HepG2 (cell line): Measurements from ENCODE around the gene SLC25A25. TPM values are rescaled to one million over a fixed set of nuclear protein-coding genes. Genes with fewer than 3 reads are reported as not detected.
A peak's percentile ranks its signal among the peaks of the same experiment; 100 is the strongest.

Source experiments
- FOXM1 ChIP-seq: sonication (generic); formaldehyde crosslinking; IDR thresholded peaks from 2 replicates; pipeline ENCODE4 v1.5.0; 2020; ENCODE audit warnings: missing genetic modification reagents
- HOXD1 ChIP-seq: sonication (generic); formaldehyde crosslinking; IDR thresholded peaks from 2 replicates; pipeline ENCODE4 v1.5.0; 2020; ENCODE audit warnings: missing genetic modification reagents
- IRF2 ChIP-seq: IDR thresholded peaks from 2 replicates; pipeline ENCODE4 v1.6.1; 2018; ENCODE audit warnings: missing genetic modification reagents, missing compliant biosample characterization
- NFRKB ChIP-seq: fragments of 450-650 bp; IDR thresholded peaks from 2 replicates; pipeline ENCODE4 v1.6.1; 2017
- NFYC ChIP-seq: IDR thresholded peaks from 2 replicates; pipeline ENCODE4 v1.6.1; 2016; ENCODE audit warnings: missing genetic modification reagents, missing compliant biosample characterization
- PAWR ChIP-seq: sonication (generic); formaldehyde crosslinking; IDR thresholded peaks from 2 replicates; pipeline ENCODE4 v1.4.0; 2020; ENCODE audit warnings: missing genetic modification reagents, mild to moderate bottlenecking, borderline replicate concordance
- RORA ChIP-seq: sonication (generic); formaldehyde crosslinking; IDR thresholded peaks from 2 replicates; pipeline ENCODE4 v1.5.0; 2020; ENCODE audit warnings: mild to moderate bottlenecking, missing genetic modification reagents, moderate library complexity
- SNAPC4 ChIP-seq: sonication (generic); formaldehyde crosslinking; IDR thresholded peaks from 2 replicates; pipeline ENCODE4 v1.4.0; 2020; ENCODE audit warnings: mild to moderate bottlenecking, missing genetic modification reagents
- SP140L ChIP-seq: sonication (generic); formaldehyde crosslinking; IDR thresholded peaks from 2 replicates; pipeline ENCODE4 v1.4.0; 2020; ENCODE audit warnings: missing genetic modification reagents, borderline replicate concordance
- TGIF2 ChIP-seq: IDR thresholded peaks from 2 replicates; pipeline ENCODE4 v1.6.1; 2016; ENCODE audit warnings: control low read depth, missing compliant biosample characterization
- THYN1 ChIP-seq: sonication (generic); formaldehyde crosslinking; IDR thresholded peaks from 2 replicates; pipeline ENCODE4 v1.8.1; 2023; ENCODE audit warnings: low read depth, mild to moderate bottlenecking, moderate library complexity, missing genetic modification reagents, borderline replicate concordance
- XRCC5 ChIP-seq: fragments of 200-400 bp; formaldehyde crosslinking; optimal IDR thresholded peaks from 2 replicates; pipeline ENCODE3; 2017; ENCODE audit warnings: mild to moderate bottlenecking, low read length
- ZIK1 ChIP-seq: sonication (generic); formaldehyde crosslinking; IDR thresholded peaks from 2 replicates; pipeline ENCODE4 v1.5.0; 2020; ENCODE audit warnings: mild to moderate bottlenecking, low read depth, missing genetic modification reagents, borderline replicate concordance
- ZMAT3 ChIP-seq: sonication (generic); formaldehyde crosslinking; conservative IDR thresholded peaks from 2 replicates; pipeline ENCODE4 v1.7.0; 2021; ENCODE audit warnings: missing genetic modification reagents
- ZNF253 ChIP-seq: sonication (generic); formaldehyde crosslinking; IDR thresholded peaks from 2 replicates; pipeline ENCODE4 v1.8.0; 2022; ENCODE audit warnings: mild to moderate bottlenecking, missing genetic modification reagents, borderline replicate concordance
- ZNF547 ChIP-seq: sonication (generic); formaldehyde crosslinking; IDR thresholded peaks from 2 replicates; pipeline ENCODE4 v1.5.1; 2020; ENCODE audit warnings: mild to moderate bottlenecking, missing genetic modification reagents
- ZNF616 ChIP-seq: sonication (generic); formaldehyde crosslinking; IDR thresholded peaks from 2 replicates; pipeline ENCODE4 v1.5.0; 2020; ENCODE audit warnings: low read depth, mild to moderate bottlenecking, missing genetic modification reagents
- ZNF704 ChIP-seq: sonication (generic); formaldehyde crosslinking; IDR thresholded peaks from 2 replicates; pipeline ENCODE4 v1.8.1; 2023; ENCODE audit warnings: mild to moderate bottlenecking, inconsistent platforms, moderate library complexity, missing genetic modification reagents, borderline replicate concordance
- ZNF776 ChIP-seq: sonication (generic); formaldehyde crosslinking; IDR thresholded peaks from 2 replicates; pipeline ENCODE4 v1.4.0; 2020; ENCODE audit warnings: mild to moderate bottlenecking, missing genetic modification reagents
- ZUFSP ChIP-seq: sonication (generic); formaldehyde crosslinking; IDR thresholded peaks from 2 replicates; pipeline ENCODE4 v1.9.0; 2021; ENCODE audit warnings: missing genetic modification reagents, mild to moderate bottlenecking, borderline replicate concordance
- polyA plus RNA-seq, 8 experiments: library from polyadenylated mRNA; depleted of rRNA in 3 of 8; stranded (reverse) in 7 of 8; unstranded in 1 of 8; fragments of >200 nt; fragmentation: Illumina TruSeq in 4 of 8; extraction: Trizol in 4 of 8; gene quantifications; 2 replicates each; pipeline versions ENCODE4 v1.2.1 to v1.2.3, GENCODE V29; 2011 to 2016; ENCODE audit warnings: low read depth in 4 of 8, missing spikeins in 1 of 8, mixed read lengths in 1 of 8; ENCODE audit not compliant: insufficient read depth in 1 of 8
- total RNA-seq, 5 experiments: library from RNA; depleted of rRNA; stranded (reverse); fragments of >200 nt; fragmentation: Illumina TruSeq; extraction: Trizol; gene quantifications; 2 replicates each; pipeline ENCODE4 v1.2.3, GENCODE V29; 2016; ENCODE audit warnings: low read depth in 1 of 5

Gene SLC25A25
- total and polyA plus RNA-seq, 2 of the 13 experiments (the other 11 are each of a cell fraction or from before 2014, with no cell fraction given), result 10.5 to 24.8 TPM

DNA sequence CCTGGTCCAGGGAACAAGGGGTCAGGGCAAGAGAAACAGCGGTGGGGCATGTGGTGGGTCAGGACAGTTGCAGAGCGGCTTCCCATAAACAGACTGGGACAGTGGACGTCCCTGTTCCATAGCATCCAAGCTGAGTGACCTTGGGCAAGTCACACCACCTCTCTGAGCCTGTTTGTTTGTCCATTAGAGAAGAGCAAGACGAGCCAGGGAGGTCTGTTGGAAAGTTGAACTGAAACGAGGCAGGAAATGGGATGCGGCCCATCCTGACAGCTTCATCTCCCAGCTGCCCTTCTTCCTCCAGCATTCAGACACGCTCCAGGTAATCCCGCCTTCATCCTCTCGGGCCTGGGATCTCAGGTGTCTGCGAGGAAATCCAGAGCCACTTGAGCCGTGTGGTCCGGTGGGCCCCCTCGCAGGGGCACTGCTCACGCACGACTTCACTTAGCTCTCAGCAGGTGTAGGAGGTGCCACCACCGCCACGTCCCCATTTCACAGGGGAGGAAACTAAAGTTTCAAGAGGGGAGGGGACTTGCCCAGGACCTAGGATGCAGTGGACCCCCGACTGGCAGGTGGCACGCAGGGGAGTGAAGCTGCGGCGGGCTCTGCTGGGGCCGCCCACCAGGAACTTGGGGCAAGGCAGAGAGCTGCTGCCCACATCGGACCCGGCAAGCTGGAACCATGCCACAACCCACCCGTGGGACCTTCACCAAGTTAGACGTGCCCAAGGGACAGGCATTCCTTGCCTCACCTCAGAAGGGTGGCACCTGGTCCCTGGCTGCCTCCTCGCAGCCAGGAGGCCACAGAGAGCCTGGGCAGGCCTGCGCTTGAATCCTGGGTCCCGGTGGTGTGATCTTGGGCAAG, 46.5 kb downstream of the SLC25A25 start (continued):
- TF ChIP-seq SNAPC4 (CRISPR knock-in tag) (no peak), ZNF616 (CRISPR knock-in tag) (0 out of 2 replicates have a peak, but pooled peaks have one; percentile 22), ZNF547 (0 out of 2 replicates have a peak, but pooled peaks have one; percentile 73), HOXD1 (CRISPR knock-in tag) (no peak), FOXM1 (CRISPR knock-in tag) (no peak), ZMAT3 (peak; percentile 4; the same call in 1 of the 2 replicates), ZNF704 (CRISPR knock-in tag) (no peak), IRF2 (CRISPR knock-in tag) (no peak), NFRKB (no peak), TGIF2 (CRISPR knock-in tag) (no peak), THYN1 (CRISPR knock-in tag) (no peak), ZNF253 (CRISPR knock-in tag) (no peak; the same call in 1 of the 2 replicates), ZNF776 (CRISPR knock-in tag) (0 out of 2 replicates have a peak, but pooled peaks have one; percentile 63), XRCC5 (no peak), SP140L (CRISPR knock-in tag) (no peak), NFYC (no peak), RORA (CRISPR knock-in tag) (no peak), PAWR (CRISPR knock-in tag) (no peak), ZIK1 (CRISPR knock-in tag) (0 out of 2 replicates have a peak, but pooled peaks have one; percentile 10), ZUFSP (CRISPR knock-in tag) (no peak)
